PFSK-1 (cell line): ENCODE measurements around the gene PIK3R3.

Source experiments
- FOXP2 ChIP-seq: optimal IDR thresholded peaks from 2 replicates; pipeline ENCODE3; 2011; ENCODE audit warnings: borderline replicate concordance, control low read depth, inconsistent platforms; ENCODE audit not compliant: insufficient read depth; ENCODE audit errors: extremely low read length, extremely low read depth
- POLR2AphosphoS5 ChIP-seq: IDR thresholded peaks from 2 replicates; pipeline ENCODE4 v1.6.1; 2012; ENCODE audit warnings: low read depth, mild to moderate bottlenecking, control low read depth, low read length, moderate library complexity
- SIN3A ChIP-seq: IDR thresholded peaks from 2 replicates; pipeline ENCODE4 v1.6.1; 2012; ENCODE audit warnings: mild to moderate bottlenecking, low read length, moderate library complexity, borderline replicate concordance; ENCODE audit not compliant: insufficient read depth
- TAF1 ChIP-seq: IDR thresholded peaks from 2 replicates; pipeline ENCODE4 v1.6.1; 2012; ENCODE audit warnings: low read length, control low read depth, borderline replicate concordance; ENCODE audit not compliant: insufficient read depth
- TF ChIP-seq, protein P1 (sequence below), 2 experiments: IDR thresholded peaks; 2 replicates each; pipeline versions ENCODE4 v1.6.1 to v1.8.0; 2011 to 2012; ENCODE audit warnings: low read depth in 2 of 2, low read length in 2 of 2, control low read depth in 1 of 2, inconsistent platforms in 1 of 2, mild to moderate bottlenecking in 1 of 2, moderate library complexity in 1 of 2; ENCODE audit not compliant: insufficient read depth in 1 of 2

Gene PIK3R3

DNA sequence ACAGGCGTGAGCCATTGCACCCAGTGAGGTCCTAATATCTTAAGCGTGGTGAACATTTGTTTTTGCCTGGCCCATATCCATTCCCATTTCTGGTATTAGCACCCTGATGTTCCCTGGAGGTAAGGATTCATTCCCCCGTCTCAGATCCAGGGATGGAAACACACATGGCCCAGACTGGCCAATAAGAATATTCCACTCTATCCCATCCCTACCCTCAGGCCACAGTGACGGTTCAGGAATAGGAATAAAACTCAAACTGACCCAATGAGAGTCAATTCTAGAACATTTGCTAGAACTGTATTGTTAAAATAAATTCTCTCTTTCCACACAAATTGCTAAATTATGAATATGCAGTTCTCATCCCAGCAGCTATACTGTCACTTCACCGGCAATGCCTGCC lies 76.1 kb downstream of the PIK3R3 start:
- TF ChIP-seq FOXP2 (no peak), TAF1 (no peak), POLR2AphosphoS5 (no peak), SIN3A (no peak)
- TF ChIP-seq, protein P1, sequence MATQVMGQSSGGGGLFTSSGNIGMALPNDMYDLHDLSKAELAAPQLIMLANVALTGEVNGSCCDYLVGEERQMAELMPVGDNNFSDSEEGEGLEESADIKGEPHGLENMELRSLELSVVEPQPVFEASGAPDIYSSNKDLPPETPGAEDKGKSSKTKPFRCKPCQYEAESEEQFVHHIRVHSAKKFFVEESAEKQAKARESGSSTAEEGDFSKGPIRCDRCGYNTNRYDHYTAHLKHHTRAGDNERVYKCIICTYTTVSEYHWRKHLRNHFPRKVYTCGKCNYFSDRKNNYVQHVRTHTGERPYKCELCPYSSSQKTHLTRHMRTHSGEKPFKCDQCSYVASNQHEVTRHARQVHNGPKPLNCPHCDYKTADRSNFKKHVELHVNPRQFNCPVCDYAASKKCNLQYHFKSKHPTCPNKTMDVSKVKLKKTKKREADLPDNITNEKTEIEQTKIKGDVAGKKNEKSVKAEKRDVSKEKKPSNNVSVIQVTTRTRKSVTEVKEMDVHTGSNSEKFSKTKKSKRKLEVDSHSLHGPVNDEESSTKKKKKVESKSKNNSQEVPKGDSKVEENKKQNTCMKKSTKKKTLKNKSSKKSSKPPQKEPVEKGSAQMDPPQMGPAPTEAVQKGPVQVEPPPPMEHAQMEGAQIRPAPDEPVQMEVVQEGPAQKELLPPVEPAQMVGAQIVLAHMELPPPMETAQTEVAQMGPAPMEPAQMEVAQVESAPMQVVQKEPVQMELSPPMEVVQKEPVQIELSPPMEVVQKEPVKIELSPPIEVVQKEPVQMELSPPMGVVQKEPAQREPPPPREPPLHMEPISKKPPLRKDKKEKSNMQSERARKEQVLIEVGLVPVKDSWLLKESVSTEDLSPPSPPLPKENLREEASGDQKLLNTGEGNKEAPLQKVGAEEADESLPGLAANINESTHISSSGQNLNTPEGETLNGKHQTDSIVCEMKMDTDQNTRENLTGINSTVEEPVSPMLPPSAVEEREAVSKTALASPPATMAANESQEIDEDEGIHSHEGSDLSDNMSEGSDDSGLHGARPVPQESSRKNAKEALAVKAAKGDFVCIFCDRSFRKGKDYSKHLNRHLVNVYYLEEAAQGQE (IDR thresholded peaks at IDR 0.05; ENCODE audit: insufficient read depth in 1 of 2, low read depth in 2 of 2, low read length in 2 of 2) = no peak

DNA sequence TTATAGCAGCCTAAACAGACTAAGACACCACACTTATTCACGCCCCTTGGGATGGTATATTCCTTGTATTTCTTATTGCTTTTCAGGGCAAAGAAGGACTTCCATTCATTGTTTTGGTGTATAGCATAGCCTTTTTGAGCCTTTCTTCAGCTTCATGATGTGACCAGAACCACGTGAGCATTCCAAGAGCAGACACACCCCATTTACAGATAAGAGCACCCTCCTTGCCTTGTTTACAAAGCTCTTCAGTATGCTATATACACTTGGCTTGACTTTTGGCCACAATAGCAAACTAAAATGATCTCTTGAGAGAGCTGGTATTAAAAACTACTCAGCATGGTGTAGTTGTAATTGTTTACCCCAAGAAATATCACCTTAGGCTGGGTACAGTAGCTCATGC lies 78.7 kb downstream of the PIK3R3 start:
- no peak for TF ChIP-seq FOXP2
- TF ChIP-seq, protein P1 (IDR thresholded peaks at IDR 0.05; ENCODE audit: insufficient read depth in 1 of 2, low read depth in 2 of 2, low read length in 2 of 2) = no peak

DNA sequence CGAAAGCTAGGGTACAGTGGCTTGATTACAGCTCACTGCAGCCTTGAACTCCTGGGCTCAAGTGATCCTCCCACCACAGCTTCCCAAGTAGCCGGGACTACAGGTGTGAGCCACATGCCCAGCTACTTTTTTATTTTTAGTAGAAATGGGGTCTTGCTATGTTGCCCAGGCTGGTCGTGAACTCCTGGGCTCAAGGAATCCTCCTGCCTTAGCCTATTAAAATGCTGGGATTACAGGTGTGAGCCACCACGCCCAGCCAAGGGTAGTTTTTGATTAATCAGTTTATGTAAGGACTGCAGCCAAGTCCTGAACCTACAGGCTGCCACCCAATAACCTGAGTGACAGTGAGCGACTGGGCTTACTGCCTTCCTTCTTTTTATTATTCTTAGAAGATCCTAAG lies 88.3 kb downstream of the PIK3R3 start:
- no peak for TF ChIP-seq TAF1
- TF ChIP-seq, protein P1 (IDR thresholded peaks at IDR 0.05; ENCODE audit: insufficient read depth in 1 of 2, low read depth in 2 of 2, low read length in 2 of 2) = no peak
- no peak for TF ChIP-seq POLR2AphosphoS5
- TF ChIP-seq FOXP2 = no peak
- TF ChIP-seq SIN3A = no peak

DNA sequence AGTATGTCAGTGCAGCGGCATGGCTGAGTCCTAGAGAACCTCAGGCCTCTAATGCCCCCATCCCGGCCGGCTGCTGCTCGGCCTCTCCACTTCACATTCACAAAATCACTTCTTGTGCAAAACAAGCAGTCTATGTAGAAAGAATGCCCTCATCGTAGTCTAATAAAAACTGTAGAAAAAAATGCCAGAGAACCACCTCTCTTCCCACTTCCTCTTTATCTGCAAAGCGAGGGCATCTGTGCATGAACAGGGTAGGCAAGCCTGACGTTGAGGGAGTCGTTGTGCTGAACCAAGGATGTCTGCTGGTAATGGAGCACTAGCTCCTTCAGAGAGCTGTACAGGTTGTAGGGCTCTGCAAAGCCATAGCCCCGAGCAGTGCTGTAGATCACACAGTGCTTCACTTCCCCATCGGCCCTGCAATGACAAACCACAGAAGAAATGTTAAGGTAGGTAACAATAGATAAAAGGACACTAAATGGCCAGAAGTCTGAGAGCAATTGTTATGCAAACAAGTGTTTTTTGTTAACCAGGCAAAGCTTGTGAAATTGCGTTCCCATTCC lies 88.9 kb downstream of the PIK3R3 start:
- TF ChIP-seq FOXP2 (no peak), TAF1 (no peak), SIN3A (no peak), POLR2AphosphoS5 (no peak)
- TF ChIP-seq, protein P1 (IDR thresholded peaks at IDR 0.05; ENCODE audit: insufficient read depth in 1 of 2, low read depth in 2 of 2, low read length in 2 of 2) = no peak

DNA sequence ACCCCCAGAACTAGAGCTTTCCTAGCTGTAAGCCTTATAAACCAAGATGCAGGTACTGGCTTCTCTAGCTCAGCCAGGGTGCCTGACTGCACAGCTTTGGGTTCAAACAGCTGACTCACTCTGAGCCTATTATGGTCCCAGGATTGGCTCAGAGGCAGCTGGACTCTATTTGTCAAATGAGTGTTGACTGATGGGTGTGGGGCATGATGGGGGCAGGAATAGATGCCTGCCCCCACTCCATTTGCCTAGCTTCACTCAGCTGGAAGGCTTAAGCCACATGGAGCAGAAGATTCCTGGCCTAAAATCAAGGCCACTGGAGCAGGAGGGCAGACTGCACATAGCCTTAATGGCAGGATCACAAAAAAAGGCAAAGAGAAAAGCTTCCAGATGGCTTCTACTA lies 90.5 kb downstream of the PIK3R3 start:
- no peak for TF ChIP-seq FOXP2
- no peak for TF ChIP-seq POLR2AphosphoS5
- TF ChIP-seq, protein P1 (IDR thresholded peaks at IDR 0.05; ENCODE audit: insufficient read depth in 1 of 2, low read depth in 2 of 2, low read length in 2 of 2) = no peak
- TF ChIP-seq TAF1 = no peak
- no peak for TF ChIP-seq SIN3A
